Measurements from ENCODE around the gene NDOR1. TPM values are rescaled to one million over a fixed set of nuclear protein-coding genes. Genes with fewer than 3 reads are reported as not detected.

The NDOR1 gene
- total RNA-seq, 1 experiment from 2014 or later, result 27.7 TPM

DNA sequence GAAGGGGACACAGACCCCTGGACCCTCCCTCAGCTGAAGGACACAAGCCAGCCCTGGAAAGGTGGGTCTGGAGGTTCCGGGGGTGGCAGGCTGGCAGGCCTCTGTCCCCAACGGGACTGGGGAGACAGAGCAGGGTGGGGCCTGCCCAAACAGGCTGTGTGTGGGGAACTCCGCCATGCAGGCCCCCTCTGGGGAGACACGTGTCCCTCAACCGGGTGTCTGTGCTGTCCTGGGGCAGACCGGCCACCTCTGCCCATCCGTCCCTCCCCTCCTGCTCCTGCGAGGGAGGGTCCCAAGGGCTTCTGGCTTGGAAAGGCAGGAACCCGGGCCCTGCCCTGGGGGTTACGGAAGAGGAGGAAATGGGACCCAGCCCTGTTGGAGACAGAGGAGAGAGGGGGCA is 26.6 kb downstream of the NDOR1 start:
- no peaks in the 10 kb centered on the region for H3K9me3 ChIP-seq (ENCODE audit: insufficient read depth, low read depth)
- H4K20me1 ChIP-seq (ENCODE audit: insufficient read depth), result no peaks in the 10 kb centered on the region; the same call in 1 of the 2 replicates
- intact Hi-C loops (cut with micrococcal nuclease; ENCODE audit: unreplicated experiment), result no loop called here
- no peak overlapping the region for H3K27ac ChIP-seq
- no peak for TF ChIP-seq EZH2 (IDR thresholded peaks at IDR 0.05; ENCODE audit: low read depth)
- TF ChIP-seq, protein P1, sequence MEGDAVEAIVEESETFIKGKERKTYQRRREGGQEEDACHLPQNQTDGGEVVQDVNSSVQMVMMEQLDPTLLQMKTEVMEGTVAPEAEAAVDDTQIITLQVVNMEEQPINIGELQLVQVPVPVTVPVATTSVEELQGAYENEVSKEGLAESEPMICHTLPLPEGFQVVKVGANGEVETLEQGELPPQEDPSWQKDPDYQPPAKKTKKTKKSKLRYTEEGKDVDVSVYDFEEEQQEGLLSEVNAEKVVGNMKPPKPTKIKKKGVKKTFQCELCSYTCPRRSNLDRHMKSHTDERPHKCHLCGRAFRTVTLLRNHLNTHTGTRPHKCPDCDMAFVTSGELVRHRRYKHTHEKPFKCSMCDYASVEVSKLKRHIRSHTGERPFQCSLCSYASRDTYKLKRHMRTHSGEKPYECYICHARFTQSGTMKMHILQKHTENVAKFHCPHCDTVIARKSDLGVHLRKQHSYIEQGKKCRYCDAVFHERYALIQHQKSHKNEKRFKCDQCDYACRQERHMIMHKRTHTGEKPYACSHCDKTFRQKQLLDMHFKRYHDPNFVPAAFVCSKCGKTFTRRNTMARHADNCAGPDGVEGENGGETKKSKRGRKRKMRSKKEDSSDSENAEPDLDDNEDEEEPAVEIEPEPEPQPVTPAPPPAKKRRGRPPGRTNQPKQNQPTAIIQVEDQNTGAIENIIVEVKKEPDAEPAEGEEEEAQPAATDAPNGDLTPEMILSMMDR (conservative IDR thresholded peaks at IDR 0.05), result no peak
- H3K9me2 ChIP-seq (ENCODE audit: insufficient read depth), result no peaks in the 10 kb centered on the region
- DNase-seq, result no peak
- H3K27me3 ChIP-seq (ENCODE audit: insufficient read depth, low read depth), result no peaks in the 10 kb centered on the region
- BruUV-seq (replicated peaks), result no TSS peak
- H3F3A ChIP-seq (ENCODE audit: insufficient read depth, low read depth), result peaks cover 6% of the 10 kb centered on the region; the same call in 1 of the 2 replicates
- peaks cover 28% of the 10 kb centered on the region for H3K4me1 ChIP-seq (replicated peaks; ENCODE audit: insufficient read depth)
- H3K79me2 ChIP-seq (ENCODE audit: low read depth), result peaks cover 4% of the 10 kb centered on the region; the same call in 1 of the 2 replicates
- H2AFZ ChIP-seq, result no peak overlapping the region
- H3K4me2 ChIP-seq, result no peak overlapping the region
- ChIA-PET POLR2A (ENCODE audit: unreplicated experiment) (no interaction called here), CTCF (no interaction called here)
- H3K4me3 ChIP-seq, result no peak overlapping the region
- H3K36me3 ChIP-seq (ENCODE audit: low read depth), result no peaks in the 10 kb centered on the region

DNA sequence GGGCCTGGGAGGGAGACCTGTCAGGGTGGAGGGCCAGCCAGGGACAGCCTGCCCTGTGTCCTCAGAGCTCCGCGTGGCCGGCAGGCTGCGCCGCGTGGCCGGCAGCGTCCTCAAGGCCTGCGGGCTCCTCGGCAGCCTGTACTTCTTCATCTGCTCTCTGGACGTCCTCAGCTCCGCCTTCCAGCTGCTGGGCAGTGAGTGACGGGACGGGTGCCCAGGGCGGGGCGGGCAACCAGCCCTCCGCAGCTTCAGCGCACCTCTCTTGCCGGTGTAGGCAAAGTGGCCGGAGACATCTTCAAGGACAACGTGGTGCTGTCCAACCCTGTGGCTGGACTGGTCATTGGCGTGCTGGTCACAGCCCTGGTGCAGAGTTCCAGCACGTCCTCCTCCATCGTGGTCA is 27.0 kb downstream of the NDOR1 start:
- no peaks in the 10 kb centered on the region for H3K9me2 ChIP-seq (ENCODE audit: insufficient read depth)
- H3K4me2 ChIP-seq, result no peak overlapping the region
- POLR2A ChIA-PET (ENCODE audit: unreplicated experiment), result no interaction called here
- intact Hi-C loops (cut with micrococcal nuclease; ENCODE audit: unreplicated experiment), result no loop called here
- no peaks in the 10 kb centered on the region for H3K9me3 ChIP-seq (ENCODE audit: insufficient read depth, low read depth)
- BruUV-seq (replicated peaks), result no TSS peak
- H3K36me3 ChIP-seq (ENCODE audit: low read depth), result no peaks in the 10 kb centered on the region
- TF ChIP-seq, protein P1 (conservative IDR thresholded peaks at IDR 0.05), result no peak
- no peak for TF ChIP-seq EZH2 (IDR thresholded peaks at IDR 0.05; ENCODE audit: low read depth)
- no peak overlapping the region for H2AFZ ChIP-seq
- peaks cover 24% of the 10 kb centered on the region for H3K4me1 ChIP-seq (replicated peaks; ENCODE audit: insufficient read depth)
- DNase-seq, result no peak
- no peaks in the 10 kb centered on the region; the same call in 1 of the 2 replicates for H4K20me1 ChIP-seq (ENCODE audit: insufficient read depth)
- no peak overlapping the region for H3K27ac ChIP-seq
- no peaks in the 10 kb centered on the region for H3K27me3 ChIP-seq (ENCODE audit: insufficient read depth, low read depth)
- peaks cover 1% of the 10 kb centered on the region; the same call in 1 of the 2 replicates for H3F3A ChIP-seq (ENCODE audit: insufficient read depth, low read depth)
- H3K79me2 ChIP-seq (ENCODE audit: low read depth), result peaks cover 8% of the 10 kb centered on the region
- CTCF ChIA-PET, result no interaction called here
- H3K4me3 ChIP-seq, result no peak overlapping the region

DNA sequence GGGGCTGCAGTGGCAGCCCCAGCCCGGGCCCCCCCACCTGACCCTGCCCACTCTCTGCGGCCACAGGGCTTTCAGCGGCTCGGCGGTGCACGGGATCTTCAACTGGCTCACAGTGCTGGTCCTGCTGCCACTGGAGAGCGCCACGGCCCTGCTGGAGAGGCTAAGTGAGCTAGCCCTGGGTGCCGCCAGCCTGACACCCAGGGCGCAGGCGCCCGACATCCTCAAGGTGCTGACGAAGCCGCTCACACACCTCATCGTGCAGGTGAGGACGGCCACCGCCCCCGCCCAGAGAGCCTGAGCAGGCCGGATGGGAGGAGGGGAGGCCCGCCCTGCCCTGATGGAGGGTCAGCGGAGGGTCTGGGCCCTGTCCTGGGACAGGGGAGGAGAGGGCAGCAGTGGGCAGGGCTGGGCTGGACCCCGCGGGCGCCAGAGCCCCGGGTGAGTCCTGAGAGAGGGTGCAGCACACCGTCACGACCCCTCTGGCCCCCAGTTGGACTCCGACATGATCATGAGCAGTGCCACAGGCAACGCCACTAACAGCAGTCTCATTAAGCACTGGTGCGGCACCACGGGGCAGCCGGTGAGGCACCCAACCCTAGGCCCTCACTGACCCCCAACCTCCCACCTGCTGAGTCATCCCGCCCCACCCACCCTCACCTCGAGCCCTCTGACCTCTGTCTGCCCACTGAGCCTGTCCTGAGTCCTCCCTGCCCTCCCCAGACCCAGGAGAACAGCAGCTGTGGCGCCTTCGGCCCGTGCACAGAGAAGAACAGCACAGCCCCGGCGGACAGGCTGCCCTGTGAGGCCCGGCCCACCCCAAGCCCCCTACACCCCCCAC is 27.9 kb downstream of the NDOR1 start:
- no TSS peak for BruUV-seq (replicated peaks)
- Histone ChIP-seq H3K79me2 (ENCODE audit: low read depth) (peaks cover 13% of the 10 kb centered on the region), H3K9me2 (ENCODE audit: insufficient read depth) (no peaks in the 10 kb centered on the region), H3K4me2 (no peak overlapping the region), H3K4me1 (replicated peaks; ENCODE audit: insufficient read depth) (peaks cover 19% of the 10 kb centered on the region), H3F3A (ENCODE audit: insufficient read depth, low read depth) (no peaks in the 10 kb centered on the region), H2AFZ (no peak overlapping the region), H3K9me3 (ENCODE audit: insufficient read depth, low read depth) (no peaks in the 10 kb centered on the region), H3K27me3 (ENCODE audit: insufficient read depth, low read depth) (no peaks in the 10 kb centered on the region), H3K4me3 (no peak overlapping the region), H4K20me1 (ENCODE audit: insufficient read depth) (no peaks in the 10 kb centered on the region; the same call in 1 of the 2 replicates), H3K27ac (no peak overlapping the region), H3K36me3 (ENCODE audit: low read depth) (no peaks in the 10 kb centered on the region)
- TF ChIP-seq, protein P1 (conservative IDR thresholded peaks at IDR 0.05), result no peak
- TF ChIP-seq EZH2 (IDR thresholded peaks at IDR 0.05; ENCODE audit: low read depth), result no peak
- intact Hi-C loops (cut with micrococcal nuclease; ENCODE audit: unreplicated experiment), result no loop called here
- no peak for DNase-seq
- CTCF ChIA-PET, result no interaction called here
- POLR2A ChIA-PET (ENCODE audit: unreplicated experiment), result interaction anchor here (0.7 kb wide), 1 partner anchor 31 kb away, joined by 3 read pairs; no protein-coding TSS in a partner anchor
